MM.1S (cell line): ENCODE results near the gene MAPKAPK3.
"Not testable (repeated sequence)": the region's sequence is repeated elsewhere in the genome, so short reads cannot be mapped to it uniquely, and the experiment has no call there.

Experiments
- EZH2 ChIP-seq: fragments of 300-600 bp; sonication (generic); optimal IDR thresholded peaks from 2 replicates; pipeline ENCODE3; 2017; ENCODE audit warnings: low read depth, mild to moderate bottlenecking, antibody characterized with exemption, low read length, mixed read lengths
- TF ChIP-seq, protein P1 (sequence below): fragments of 300-600 bp; sonication (generic); IDR thresholded peaks from 2 replicates; pipeline ENCODE4 v1.5.1; 2016; ENCODE audit warnings: antibody characterized with exemption, low read length, mixed read lengths

DNA sequence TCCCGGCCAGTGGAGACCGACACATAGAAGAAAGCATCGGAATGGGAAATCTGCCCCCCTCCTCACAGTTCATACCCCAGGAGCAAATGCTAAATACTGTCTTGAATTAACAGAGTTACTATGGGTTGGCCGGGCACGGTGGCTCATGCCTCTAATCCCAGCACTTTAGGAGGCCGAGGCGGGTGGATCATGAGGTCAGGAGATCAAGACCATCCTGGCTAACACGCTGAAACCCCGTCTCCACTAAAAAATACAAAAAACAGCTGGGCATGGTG, 48.8 kb downstream of the MAPKAPK3 start:
- TF ChIP-seq, protein P1, sequence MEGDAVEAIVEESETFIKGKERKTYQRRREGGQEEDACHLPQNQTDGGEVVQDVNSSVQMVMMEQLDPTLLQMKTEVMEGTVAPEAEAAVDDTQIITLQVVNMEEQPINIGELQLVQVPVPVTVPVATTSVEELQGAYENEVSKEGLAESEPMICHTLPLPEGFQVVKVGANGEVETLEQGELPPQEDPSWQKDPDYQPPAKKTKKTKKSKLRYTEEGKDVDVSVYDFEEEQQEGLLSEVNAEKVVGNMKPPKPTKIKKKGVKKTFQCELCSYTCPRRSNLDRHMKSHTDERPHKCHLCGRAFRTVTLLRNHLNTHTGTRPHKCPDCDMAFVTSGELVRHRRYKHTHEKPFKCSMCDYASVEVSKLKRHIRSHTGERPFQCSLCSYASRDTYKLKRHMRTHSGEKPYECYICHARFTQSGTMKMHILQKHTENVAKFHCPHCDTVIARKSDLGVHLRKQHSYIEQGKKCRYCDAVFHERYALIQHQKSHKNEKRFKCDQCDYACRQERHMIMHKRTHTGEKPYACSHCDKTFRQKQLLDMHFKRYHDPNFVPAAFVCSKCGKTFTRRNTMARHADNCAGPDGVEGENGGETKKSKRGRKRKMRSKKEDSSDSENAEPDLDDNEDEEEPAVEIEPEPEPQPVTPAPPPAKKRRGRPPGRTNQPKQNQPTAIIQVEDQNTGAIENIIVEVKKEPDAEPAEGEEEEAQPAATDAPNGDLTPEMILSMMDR: not testable (repeated sequence)
- not testable (repeated sequence) for TF ChIP-seq EZH2
